Measurements from ENCODE around the gene UBAC1. TPM values are rescaled to one million over a fixed set of nuclear protein-coding genes. Genes with fewer than 3 reads are reported as not detected.

The UBAC1 gene
- polyA plus RNA-seq, 1 donor (not counting 4 experiments of a cell fraction or from before 2014, with no cell fraction given) = 50.7 TPM

DNA sequence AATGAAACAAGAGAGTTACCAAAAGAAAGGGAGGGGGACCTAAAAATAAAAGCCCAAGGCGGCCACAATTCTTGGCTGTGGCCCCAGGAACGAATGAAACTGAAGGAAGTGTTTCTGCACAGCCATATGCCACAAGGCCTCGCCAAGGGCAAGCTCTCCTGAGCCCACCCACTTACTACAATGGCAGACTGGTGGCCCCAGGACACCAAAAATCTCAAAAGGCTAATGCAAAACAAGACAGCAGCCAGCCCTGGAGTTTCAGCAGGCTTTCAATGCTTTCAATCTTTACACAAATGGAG lies 57.9 kb downstream of the UBAC1 start:
- H3K79me2 ChIP-seq (ENCODE audit: control insufficient read depth, insufficient read depth, low read length) = peaks cover 65% of the 10 kb centered on the region
- H3K27me3 ChIP-seq (ENCODE audit: control insufficient read depth, extremely low read depth, insufficient read depth, low read length) = no peaks in the 10 kb centered on the region
- no peak overlapping the region for H3K4me3 ChIP-seq (ENCODE audit: control insufficient read depth in 2 of 3, extremely low read depth in 1 of 3, insufficient read depth in 2 of 3, low read depth in 1 of 3, low read length in 3 of 3)
- no peak overlapping the region for H2AFZ ChIP-seq (ENCODE audit: control insufficient read depth, low read length)
- H3K4me2 ChIP-seq (ENCODE audit: control insufficient read depth, extremely low read depth, insufficient read depth, low read depth, low read length) = peak overlapping the region; percentile 63
- FAIRE-seq = no peak
- dilution Hi-C loops (cut with MboI; ENCODE audit: extremely low pct_ligation_motif_present, low sequenced_read_pairs) = no loop called here
- no peaks in the 10 kb centered on the region for H3K9me3 ChIP-seq (ENCODE audit: control insufficient read depth, low read depth, low read length)
- H3K4me1 ChIP-seq (ENCODE audit: control insufficient read depth, extremely low read depth, insufficient read depth, low read length) = peaks cover 41% of the 10 kb centered on the region
- H3K9ac ChIP-seq (ENCODE audit: control insufficient read depth, extremely low read depth, insufficient read depth, low read length) = no peak overlapping the region
- H3K9me1 ChIP-seq (ENCODE audit: control insufficient read depth, extremely low read depth, insufficient read depth, low read length) = peaks cover 2% of the 10 kb centered on the region
- H3K36me3 ChIP-seq (ENCODE audit: control insufficient read depth in 2 of 2, extremely low read depth in 1 of 2, insufficient read depth in 2 of 2, low read length in 2 of 2) = peaks cover 0 to 9% of the 10 kb centered on the region in 2 experiments
- no peaks in the 10 kb centered on the region for H4K20me1 ChIP-seq (ENCODE audit: control insufficient read depth, extremely low read depth, insufficient read depth, low read length)
- H3K27ac ChIP-seq (ENCODE audit: control insufficient read depth, insufficient read depth, low read length) = peak overlapping the region; percentile 36
- TF ChIP-seq EZH2 (IDR thresholded peaks at IDR 0.05; ENCODE audit: low read length) = no peak
- TF ChIP-seq, protein P1, sequence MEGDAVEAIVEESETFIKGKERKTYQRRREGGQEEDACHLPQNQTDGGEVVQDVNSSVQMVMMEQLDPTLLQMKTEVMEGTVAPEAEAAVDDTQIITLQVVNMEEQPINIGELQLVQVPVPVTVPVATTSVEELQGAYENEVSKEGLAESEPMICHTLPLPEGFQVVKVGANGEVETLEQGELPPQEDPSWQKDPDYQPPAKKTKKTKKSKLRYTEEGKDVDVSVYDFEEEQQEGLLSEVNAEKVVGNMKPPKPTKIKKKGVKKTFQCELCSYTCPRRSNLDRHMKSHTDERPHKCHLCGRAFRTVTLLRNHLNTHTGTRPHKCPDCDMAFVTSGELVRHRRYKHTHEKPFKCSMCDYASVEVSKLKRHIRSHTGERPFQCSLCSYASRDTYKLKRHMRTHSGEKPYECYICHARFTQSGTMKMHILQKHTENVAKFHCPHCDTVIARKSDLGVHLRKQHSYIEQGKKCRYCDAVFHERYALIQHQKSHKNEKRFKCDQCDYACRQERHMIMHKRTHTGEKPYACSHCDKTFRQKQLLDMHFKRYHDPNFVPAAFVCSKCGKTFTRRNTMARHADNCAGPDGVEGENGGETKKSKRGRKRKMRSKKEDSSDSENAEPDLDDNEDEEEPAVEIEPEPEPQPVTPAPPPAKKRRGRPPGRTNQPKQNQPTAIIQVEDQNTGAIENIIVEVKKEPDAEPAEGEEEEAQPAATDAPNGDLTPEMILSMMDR (optimal IDR thresholded peaks at IDR 0.05 in 1 of 3, IDR thresholded peaks at IDR 0.05 in 1 of 3, conservative IDR thresholded peaks at IDR 0.05 in 1 of 3; ENCODE audit: extremely low read depth in 1 of 3, insufficient read depth in 2 of 3, low read length in 3 of 3) = no peak
- no peak for DNase-seq (ENCODE audit: low read depth, low spot score)

DNA sequence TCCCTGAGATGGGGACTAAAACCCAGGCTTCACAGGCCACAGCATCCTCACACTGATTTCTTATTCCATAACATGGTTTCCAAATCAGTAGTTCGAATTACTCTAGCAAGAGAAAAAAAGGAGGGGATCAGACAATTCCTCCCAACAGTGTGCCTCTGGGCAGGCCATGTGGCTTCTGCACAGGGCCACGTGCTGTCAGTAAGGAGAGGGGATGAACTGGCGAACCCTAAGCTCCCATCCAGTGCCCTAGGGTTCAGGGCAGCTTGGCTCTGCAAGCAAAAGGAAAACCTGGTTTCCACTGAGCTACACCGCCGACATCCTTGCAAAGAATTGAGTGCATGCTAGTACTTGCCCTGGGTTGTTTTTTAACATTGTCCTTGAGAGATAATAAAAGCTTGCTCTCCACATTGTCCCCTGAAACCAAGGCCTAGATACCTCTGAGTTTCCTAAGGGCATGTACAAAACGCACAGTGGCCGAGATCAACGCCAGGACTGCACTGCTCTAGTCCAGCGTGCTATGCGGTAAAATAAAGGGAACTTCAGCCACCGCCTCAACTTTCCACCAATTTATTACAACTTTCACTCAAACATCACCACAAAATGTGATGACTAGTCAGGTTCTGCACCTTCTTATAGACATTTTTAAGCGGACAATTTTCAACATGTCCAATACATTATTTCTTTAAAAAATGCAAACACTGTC lies 58.4 kb downstream of the UBAC1 start:
- dilution Hi-C loops (cut with MboI; ENCODE audit: extremely low pct_ligation_motif_present, low sequenced_read_pairs) = no loop called here
- Histone ChIP-seq H3K79me2 (ENCODE audit: control insufficient read depth, insufficient read depth, low read length) (peaks cover 69% of the 10 kb centered on the region), H3K9me1 (ENCODE audit: control insufficient read depth, extremely low read depth, insufficient read depth, low read length) (peaks cover 2% of the 10 kb centered on the region), H3K4me2 (ENCODE audit: control insufficient read depth, extremely low read depth, insufficient read depth, low read depth, low read length) (peak overlapping the region; percentile 63), H3K36me3 (ENCODE audit: control insufficient read depth in 2 of 2, extremely low read depth in 1 of 2, insufficient read depth in 2 of 2, low read length in 2 of 2) (peaks cover 0 to 9% of the 10 kb centered on the region in 2 experiments), H3K9me3 (ENCODE audit: control insufficient read depth, low read depth, low read length) (no peaks in the 10 kb centered on the region), H3K27me3 (ENCODE audit: control insufficient read depth, extremely low read depth, insufficient read depth, low read length) (no peaks in the 10 kb centered on the region), H3K4me3 (ENCODE audit: control insufficient read depth in 2 of 3, extremely low read depth in 1 of 3, insufficient read depth in 2 of 3, low read depth in 1 of 3, low read length in 3 of 3) (no peak overlapping the region), H3K27ac (ENCODE audit: control insufficient read depth, insufficient read depth, low read length) (peak overlapping the region; percentile 36), H4K20me1 (ENCODE audit: control insufficient read depth, extremely low read depth, insufficient read depth, low read length) (no peaks in the 10 kb centered on the region), H2AFZ (ENCODE audit: control insufficient read depth, low read length) (no peak overlapping the region), H3K4me1 (ENCODE audit: control insufficient read depth, extremely low read depth, insufficient read depth, low read length) (peaks cover 38% of the 10 kb centered on the region), H3K9ac (ENCODE audit: control insufficient read depth, extremely low read depth, insufficient read depth, low read length) (peak overlapping the region; percentile 0)
- no peak for TF ChIP-seq EZH2 (IDR thresholded peaks at IDR 0.05; ENCODE audit: low read length)
- TF ChIP-seq, protein P1 (optimal IDR thresholded peaks at IDR 0.05 in 1 of 3, IDR thresholded peaks at IDR 0.05 in 1 of 3, conservative IDR thresholded peaks at IDR 0.05 in 1 of 3; ENCODE audit: extremely low read depth in 1 of 3, insufficient read depth in 2 of 3, low read length in 3 of 3) = no peak
- DNase-seq (ENCODE audit: low read depth, low spot score) (no peak), FAIRE-seq (no peak)
